HEK293T (cell line): ENCODE measurements around the gene ZNF385B.

Source experiments
- ARNT ChIP-seq: fragments of 450-650 bp; IDR thresholded peaks from 2 replicates; pipeline ENCODE4 v1.6.1; 2017; ENCODE audit warnings: mild to moderate bottlenecking
- BHLHE40 ChIP-seq: fragments of 450-650 bp; IDR thresholded peaks from 2 replicates; pipeline ENCODE4 v1.6.1; 2016; ENCODE audit warnings: mild to moderate bottlenecking, moderate library complexity, borderline replicate concordance
- ELF4 ChIP-seq: fragments of 450-650 bp; IDR thresholded peaks from 2 replicates; pipeline ENCODE4 v1.6.1; 2017; ENCODE audit warnings: antibody characterized with exemption
- FOXA1 ChIP-seq: fragments of 450-650 bp; IDR thresholded peaks from 2 replicates; pipeline ENCODE4 v1.6.1; 2016; ENCODE audit warnings: mild to moderate bottlenecking
- FOXM1 ChIP-seq: fragments of 450-650 bp; IDR thresholded peaks from 2 replicates; pipeline ENCODE4 v1.6.1; 2017; ENCODE audit warnings: mild to moderate bottlenecking, borderline replicate concordance
- HDGF ChIP-seq: fragments of 450-650 bp; IDR thresholded peaks from 2 replicates; pipeline ENCODE4 v1.6.1; 2017; ENCODE audit warnings: antibody characterized with exemption, borderline replicate concordance
- L3MBTL2 ChIP-seq: fragments of 450-650 bp; conservative IDR thresholded peaks from 2 replicates; pipeline ENCODE4 v1.6.1; 2016; ENCODE audit warnings: mild to moderate bottlenecking
- NFRKB ChIP-seq: fragments of 450-650 bp; IDR thresholded peaks from 2 replicates; pipeline ENCODE4 v1.6.1; 2016; ENCODE audit warnings: mild to moderate bottlenecking, moderate library complexity
- PKNOX1 ChIP-seq: fragments of 450-650 bp; IDR thresholded peaks from 2 replicates; pipeline ENCODE4 v1.6.1; 2016
- SP1 ChIP-seq: fragments of 450-650 bp; IDR thresholded peaks from 2 replicates; pipeline ENCODE4 v1.6.1; 2017
- SUZ12 ChIP-seq: fragments of 450-650 bp; IDR thresholded peaks from 2 replicates; pipeline ENCODE4 v1.6.1; 2016; ENCODE audit warnings: mild to moderate bottlenecking
- TARDBP ChIP-seq: fragments of 450-650 bp; IDR thresholded peaks from 2 replicates; pipeline ENCODE4 v1.6.1; 2016
- ZNF384 ChIP-seq: fragments of 450-650 bp; IDR thresholded peaks from 2 replicates; pipeline ENCODE4 v1.6.1; 2016

- TF ChIP-seq SP1 (no peak), TARDBP (no peak), SUZ12 (no peak), BHLHE40 (no peak), ELF4 (no peak), PKNOX1 (no peak), ZNF384 (no peak), FOXM1 (no peak), NFRKB (no peak), L3MBTL2 (no peak), HDGF (no peak), ARNT (no peak), FOXA1 (no peak)
Measured at GRCh38 chr2:179538406-179539123, 322.8 kb downstream of the ZNF385B start.
